Right lung (tissue), 5 donors: ENCODE results near the gene SPATS2L. TPM values are rescaled to one million over a fixed set of nuclear protein-coding genes. Genes with fewer than 3 reads are reported as not detected.
A peak's percentile ranks its signal among the peaks of the same experiment; 100 is the strongest.

ENCODE experiments used
- DNase-seq, 2 donors: peaks; one replicate each; pipeline ENCODE4 v3.0.0-alpha.2; 2013
- polyA plus RNA-seq, 5 donors: library from polyadenylated mRNA; unstranded; fragments of 120-200 nt; gene quantifications; one replicate each; pipeline versions ENCODE4 v1.2.1 to v1.2.3, GENCODE V29; 2013; ENCODE audit warnings: inconsistent platforms in 1 of 5, low replicate concordance in 1 of 5; ENCODE audit not compliant: insufficient read length in 5 of 5, insufficient read depth in 1 of 5

The SPATS2L gene
- polyA plus RNA-seq, 5 donors: 90.1 to 98.9 (median 95.5) TPM

GRCh38 chr2:200373973-200374416 lies 67.5 kb downstream of the SPATS2L start:
- no peak for DNase-seq

GRCh38 chr2:200376513-200377354 lies 70.2 kb downstream of the SPATS2L start:
- no peak for DNase-seq

GRCh38 chr2:200377355-200378336 lies 71.2 kb downstream of the SPATS2L start:
- no peak for DNase-seq

GRCh38 chr2:200378652-200379290 lies 72.3 kb downstream of the SPATS2L start:
- peak in 1 of 2 donors; percentile 50 for DNase-seq

GRCh38 chr2:200379481-200380090 lies 73.1 kb downstream of the SPATS2L start:
- DNase-seq: no peak

- no peak for DNase-seq
Measured at GRCh38 chr2:200380091-200380561, 73.6 kb downstream of the SPATS2L start.

- DNase-seq: no peak
Measured at GRCh38 chr2:200380833-200381542, 74.5 kb downstream of the SPATS2L start.

- no peak for DNase-seq
Measured at GRCh38 chr2:200382874-200383273, 76.4 kb downstream of the SPATS2L start.

- DNase-seq: peak; percentile 48 to 54
Measured at GRCh38 chr2:200383380-200384110, 77.1 kb downstream of the SPATS2L start.

GRCh38 chr2:200385063-200385635 lies 78.7 kb downstream of the SPATS2L start:
- DNase-seq: no peak

- DNase-seq: no peak
Measured at GRCh38 chr2:200393191-200393590, 86.7 kb downstream of the SPATS2L start.

GRCh38 chr2:200394045-200394444 lies 87.6 kb downstream of the SPATS2L start:
- no peak for DNase-seq

- DNase-seq: no peak
Measured at GRCh38 chr2:200396781-200397242, 90.3 kb downstream of the SPATS2L start.

- no peak for DNase-seq
Measured at GRCh38 chr2:200397785-200398184, 91.3 kb downstream of the SPATS2L start.

GRCh38 chr2:200399046-200399445 lies 92.6 kb downstream of the SPATS2L start:
- DNase-seq: no peak

GRCh38 chr2:200399636-200400035 lies 93.1 kb downstream of the SPATS2L start:
- no peak for DNase-seq

GRCh38 chr2:200403814-200404213 lies 97.3 kb downstream of the SPATS2L start:
- no peak for DNase-seq

- DNase-seq: no peak
Measured at GRCh38 chr2:200404615-200405014, 98.1 kb downstream of the SPATS2L start.

GRCh38 chr2:200405599-200406298 lies 99.3 kb downstream of the SPATS2L start:
- DNase-seq: no peak
